Right lobe of liver (tissue), 4 donors: ENCODE measurements around the gene CEP164.

Source experiments
- POLR2A ChIP-seq: fragments of 450-650 bp; IDR thresholded peaks from one replicate; pipeline ENCODE4 v1.6.1; 2017; ENCODE audit warnings: antibody characterized with exemption, mild to moderate bottlenecking
- TF ChIP-seq, protein P1 (sequence below), 4 donors: fragments of 200-600 bp in 3 of 4; fragments of 450-650 bp in 1 of 4; IDR thresholded peaks; one replicate each; pipeline versions ENCODE4 v1.5.1 to v1.8.0; 2016 to 2022; ENCODE audit warnings: antibody characterized with exemption in 4 of 4, mild to moderate bottlenecking in 2 of 4
- donor health status: DM: no; HTN: no; CAD: no.
- donor health status: DM: no; HTN: no; CAD: no.
- donor health status: DM: no; HTN: yes; CAD: no.

- TF ChIP-seq, protein P1, sequence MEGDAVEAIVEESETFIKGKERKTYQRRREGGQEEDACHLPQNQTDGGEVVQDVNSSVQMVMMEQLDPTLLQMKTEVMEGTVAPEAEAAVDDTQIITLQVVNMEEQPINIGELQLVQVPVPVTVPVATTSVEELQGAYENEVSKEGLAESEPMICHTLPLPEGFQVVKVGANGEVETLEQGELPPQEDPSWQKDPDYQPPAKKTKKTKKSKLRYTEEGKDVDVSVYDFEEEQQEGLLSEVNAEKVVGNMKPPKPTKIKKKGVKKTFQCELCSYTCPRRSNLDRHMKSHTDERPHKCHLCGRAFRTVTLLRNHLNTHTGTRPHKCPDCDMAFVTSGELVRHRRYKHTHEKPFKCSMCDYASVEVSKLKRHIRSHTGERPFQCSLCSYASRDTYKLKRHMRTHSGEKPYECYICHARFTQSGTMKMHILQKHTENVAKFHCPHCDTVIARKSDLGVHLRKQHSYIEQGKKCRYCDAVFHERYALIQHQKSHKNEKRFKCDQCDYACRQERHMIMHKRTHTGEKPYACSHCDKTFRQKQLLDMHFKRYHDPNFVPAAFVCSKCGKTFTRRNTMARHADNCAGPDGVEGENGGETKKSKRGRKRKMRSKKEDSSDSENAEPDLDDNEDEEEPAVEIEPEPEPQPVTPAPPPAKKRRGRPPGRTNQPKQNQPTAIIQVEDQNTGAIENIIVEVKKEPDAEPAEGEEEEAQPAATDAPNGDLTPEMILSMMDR (IDR thresholded peaks at IDR 0.05): no peak
- TF ChIP-seq POLR2A: no peak
These were observed 22.5 kb upstream of the CEP164 start for GRCh38 chr11:117305145-117305544.
